SU-DHL-6 (cell line): ENCODE data around the gene AGPAT4.

ENCODE experiments used
- H2AFZ ChIP-seq: fragments of 200-600 bp; sonication (generic); 2 replicates; pipeline ENCODE4 v1.6.1; 2014; ENCODE audit warnings: low read depth, mild to moderate bottlenecking, moderate library complexity, mixed read lengths, antibody characterized with exemption, low read length; ENCODE audit not compliant: severe bottlenecking
- H3F3A ChIP-seq: fragments of 200-600 bp; shearing (Covaris generic); 2 replicates; pipeline ENCODE4 v1.6.0; 2016; ENCODE audit warnings: antibody characterized with exemption, mild to moderate bottlenecking; ENCODE audit not compliant: insufficient read depth
- H3K27ac ChIP-seq: fragments of 200-600 bp; sonication (generic); 2 replicates; pipeline ENCODE4 v1.5.1; 2016; ENCODE audit warnings: low read depth, mild to moderate bottlenecking, low read length, moderate library complexity, mixed read lengths
- H3K27me3 ChIP-seq: fragments of 200-600 bp; sonication (generic), shearing (Covaris generic); 2 replicates; pipeline ENCODE4 v1.6.0; 2014; ENCODE audit warnings: mild to moderate bottlenecking, low read length
- H3K36me3 ChIP-seq: fragments of 200-600 bp; sonication (generic); 2 replicates; pipeline ENCODE4 v1.6.1; 2014; ENCODE audit warnings: mild to moderate bottlenecking, low read length, mixed read lengths
- H3K4me2 ChIP-seq: fragments of 300-600, 200-600 bp; shearing (Covaris generic), sonication (generic); 2 replicates; pipeline ENCODE4 v1.6.0; 2014; ENCODE audit warnings: low read length, low read depth, mild to moderate bottlenecking; ENCODE audit not compliant: poor library complexity, severe bottlenecking
- H3K4me3 ChIP-seq: fragments of 200-600 bp; sonication (generic); 2 replicates; pipeline ENCODE4 v1.5.1; 2014; ENCODE audit warnings: antibody characterized with exemption, low read length, mild to moderate bottlenecking, mixed read lengths; ENCODE audit not compliant: insufficient read depth, poor library complexity, severe bottlenecking
- H3K79me2 ChIP-seq: fragments of 200-600 bp; sonication (generic); 2 replicates; pipeline ENCODE4 v1.6.1; 2014; ENCODE audit warnings: mild to moderate bottlenecking, low read length, moderate library complexity; ENCODE audit not compliant: insufficient read depth
- H3K9ac ChIP-seq: fragments of 200-600 bp; sonication (generic); 2 replicates; pipeline ENCODE4 v1.7.0; 2014; ENCODE audit warnings: mild to moderate bottlenecking, low read length
- H3K9me2 ChIP-seq: fragments of 200-600 bp; sonication (generic); replicated peaks from 2 replicates; pipeline ENCODE4 v1.6.1; 2014; ENCODE audit warnings: low read length; ENCODE audit not compliant: insufficient read depth
- H3K9me3 ChIP-seq: fragments of 200-600 bp; sonication (generic); 2 replicates; pipeline ENCODE4 v1.6.1; 2014; ENCODE audit warnings: low read length, mixed read lengths; ENCODE audit not compliant: insufficient read depth
- H4K20me1 ChIP-seq: fragments of 200-600 bp; sonication (generic); 2 replicates; pipeline ENCODE4 v1.6.1; 2014; ENCODE audit warnings: low read depth, mild to moderate bottlenecking, antibody characterized with exemption, low read length, moderate library complexity, mixed read lengths
- EZH2phosphoT487 ChIP-seq: fragments of 200-600 bp; sonication (generic), shearing (Covaris generic); conservative IDR thresholded peaks from 2 replicates; pipeline ENCODE4 v1.6.1; 2018; ENCODE audit warnings: mild to moderate bottlenecking, antibody characterized with exemption, low read length, moderate library complexity, mixed read lengths
- TF ChIP-seq, protein P1 (sequence below): fragments of 200-600 bp; sonication (generic); IDR thresholded peaks from one replicate; pipeline ENCODE4 v1.5.1; 2017; ENCODE audit warnings: antibody characterized with exemption, mild to moderate bottlenecking, low read length, moderate library complexity; ENCODE audit not compliant: insufficient read depth, poor library complexity, severe bottlenecking

The AGPAT4 gene

GRCh38 chr6:161137320-161137719 lies 136.5 kb downstream of the AGPAT4 start:
- no peaks in the 10 kb centered on the region for H3K79me2 ChIP-seq
- no peak overlapping the region for H2AFZ ChIP-seq
- no peaks in the 10 kb centered on the region for H3K9me3 ChIP-seq
- TF ChIP-seq, protein P1, sequence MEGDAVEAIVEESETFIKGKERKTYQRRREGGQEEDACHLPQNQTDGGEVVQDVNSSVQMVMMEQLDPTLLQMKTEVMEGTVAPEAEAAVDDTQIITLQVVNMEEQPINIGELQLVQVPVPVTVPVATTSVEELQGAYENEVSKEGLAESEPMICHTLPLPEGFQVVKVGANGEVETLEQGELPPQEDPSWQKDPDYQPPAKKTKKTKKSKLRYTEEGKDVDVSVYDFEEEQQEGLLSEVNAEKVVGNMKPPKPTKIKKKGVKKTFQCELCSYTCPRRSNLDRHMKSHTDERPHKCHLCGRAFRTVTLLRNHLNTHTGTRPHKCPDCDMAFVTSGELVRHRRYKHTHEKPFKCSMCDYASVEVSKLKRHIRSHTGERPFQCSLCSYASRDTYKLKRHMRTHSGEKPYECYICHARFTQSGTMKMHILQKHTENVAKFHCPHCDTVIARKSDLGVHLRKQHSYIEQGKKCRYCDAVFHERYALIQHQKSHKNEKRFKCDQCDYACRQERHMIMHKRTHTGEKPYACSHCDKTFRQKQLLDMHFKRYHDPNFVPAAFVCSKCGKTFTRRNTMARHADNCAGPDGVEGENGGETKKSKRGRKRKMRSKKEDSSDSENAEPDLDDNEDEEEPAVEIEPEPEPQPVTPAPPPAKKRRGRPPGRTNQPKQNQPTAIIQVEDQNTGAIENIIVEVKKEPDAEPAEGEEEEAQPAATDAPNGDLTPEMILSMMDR, result no peak
- no peak for TF ChIP-seq EZH2phosphoT487
- no peaks in the 10 kb centered on the region for H3K27me3 ChIP-seq
- H3K9ac ChIP-seq, result no peak overlapping the region
- H3K9me2 ChIP-seq, result no peaks in the 10 kb centered on the region
- H3K36me3 ChIP-seq, result no peaks in the 10 kb centered on the region
- no peak overlapping the region for H3K27ac ChIP-seq
- no peak overlapping the region for H3K4me3 ChIP-seq
- no peaks in the 10 kb centered on the region for H3F3A ChIP-seq
- no peak overlapping the region for H3K4me2 ChIP-seq
- H4K20me1 ChIP-seq, result no peaks in the 10 kb centered on the region

GRCh38 chr6:161136655-161137054 lies 137.2 kb downstream of the AGPAT4 start:
- no peaks in the 10 kb centered on the region for H3K79me2 ChIP-seq
- H3K4me3 ChIP-seq, result no peak overlapping the region
- TF ChIP-seq, protein P1, result no peak
- TF ChIP-seq EZH2phosphoT487, result no peak
- H3K36me3 ChIP-seq, result no peaks in the 10 kb centered on the region
- H3K27me3 ChIP-seq, result no peaks in the 10 kb centered on the region
- no peak overlapping the region for H3K4me2 ChIP-seq
- no peaks in the 10 kb centered on the region for H3K9me2 ChIP-seq
- no peak overlapping the region for H3K27ac ChIP-seq
- H3K9ac ChIP-seq, result no peak overlapping the region
- H2AFZ ChIP-seq, result no peak overlapping the region
- no peaks in the 10 kb centered on the region for H3K9me3 ChIP-seq
- H4K20me1 ChIP-seq, result no peaks in the 10 kb centered on the region
- no peaks in the 10 kb centered on the region for H3F3A ChIP-seq

DNA sequence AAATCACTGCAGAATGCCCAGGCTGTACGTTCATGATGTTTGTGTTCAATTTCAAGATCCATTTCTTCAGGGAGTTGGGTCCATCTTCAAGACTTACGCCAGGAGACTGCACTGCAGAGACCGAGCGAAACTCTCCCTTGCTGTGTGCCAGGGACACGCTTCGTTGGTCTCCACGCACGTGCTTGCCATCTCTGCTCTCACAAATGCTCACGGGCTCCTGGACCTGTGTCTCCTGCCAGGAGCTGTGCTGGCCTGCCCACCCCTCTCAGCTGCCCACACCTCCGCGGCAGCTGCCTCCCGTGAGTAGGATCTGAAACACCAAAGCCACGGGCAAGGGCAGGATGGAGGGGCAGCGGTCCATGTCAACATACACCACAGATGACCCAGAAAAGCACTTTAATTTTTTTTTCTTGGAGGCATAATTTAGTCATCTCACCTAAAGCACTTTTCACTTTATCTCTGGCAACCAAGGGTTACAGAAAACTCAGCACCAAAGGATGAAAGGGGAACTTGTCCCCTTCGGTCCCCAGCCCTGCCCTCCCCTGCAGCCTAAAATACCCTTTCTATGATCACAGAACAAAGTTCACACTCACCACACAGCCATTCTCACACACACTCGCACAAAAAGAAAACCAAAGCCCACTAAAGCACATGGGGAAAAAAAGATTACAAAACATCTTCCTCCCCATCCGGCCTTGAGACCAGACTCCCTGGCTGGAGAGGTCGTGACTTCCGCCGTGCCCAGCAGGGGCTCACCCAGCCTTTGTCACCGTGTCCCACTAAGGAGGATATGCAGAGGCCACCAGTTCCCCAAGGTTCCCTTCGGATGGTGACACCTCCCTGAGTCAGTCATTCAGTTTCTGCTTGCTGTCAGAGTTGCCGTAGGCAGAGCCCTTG lies 137.9 kb downstream of the AGPAT4 start:
- no peaks in the 10 kb centered on the region for H4K20me1 ChIP-seq
- H3K9me2 ChIP-seq, result no peaks in the 10 kb centered on the region
- H3K79me2 ChIP-seq, result no peaks in the 10 kb centered on the region
- no peak overlapping the region for H3K4me2 ChIP-seq
- no peaks in the 10 kb centered on the region for H3K9me3 ChIP-seq
- no peaks in the 10 kb centered on the region for H3F3A ChIP-seq
- H3K4me3 ChIP-seq, result no peak overlapping the region
- H2AFZ ChIP-seq, result no peak overlapping the region
- no peak overlapping the region for H3K27ac ChIP-seq
- no peak for TF ChIP-seq EZH2phosphoT487
- TF ChIP-seq, protein P1, result no peak
- no peaks in the 10 kb centered on the region for H3K36me3 ChIP-seq
- H3K9ac ChIP-seq, result no peak overlapping the region
- no peaks in the 10 kb centered on the region for H3K27me3 ChIP-seq
